GM12872 (cell line): ENCODE data around the gene SUCLG1.

Source experiments
- CTCF ChIP-seq: IDR thresholded peaks from 3 replicates; pipeline ENCODE4 v1.5.1; 2011; ENCODE audit warnings: low read depth, mild to moderate bottlenecking, low read length, moderate library complexity; ENCODE audit not compliant: insufficient read depth

SUCLG1 gene

GRCh38 chr2:84481702-84482101 is 22.6 kb upstream of the SUCLG1 start:
- TF ChIP-seq CTCF, result no peak

GRCh38 chr2:84478867-84479266 is 19.8 kb upstream of the SUCLG1 start:
- no peak for TF ChIP-seq CTCF

- TF ChIP-seq CTCF, result no peak
These were observed 18.8 kb upstream of the SUCLG1 start for GRCh38 chr2:84477886-84478285.

- TF ChIP-seq CTCF, result no peak
These were observed 15.1 kb upstream of the SUCLG1 start for GRCh38 chr2:84474176-84474575.

GRCh38 chr2:84472856-84473565 is 13.9 kb upstream of the SUCLG1 start:
- TF ChIP-seq CTCF, result no peak

GRCh38 chr2:84467389-84467788 is 8.3 kb upstream of the SUCLG1 start:
- no peak for TF ChIP-seq CTCF

GRCh38 chr2:84461310-84461709 is 2.2 kb upstream of the SUCLG1 start:
- no peak for TF ChIP-seq CTCF
